Fibroblast of gingiva (primary cell): ENCODE data around the gene C11orf98.
"Not testable (repeated sequence)": the region's sequence is repeated elsewhere in the genome, so short reads cannot be mapped to it uniquely, and the experiment has no call there.

Experiments
- DNase-seq: peaks from one replicate; pipeline ENCODE4 v3.0.0-alpha.2; 2011; ENCODE audit warnings: low read depth

Gene C11orf98

DNA sequence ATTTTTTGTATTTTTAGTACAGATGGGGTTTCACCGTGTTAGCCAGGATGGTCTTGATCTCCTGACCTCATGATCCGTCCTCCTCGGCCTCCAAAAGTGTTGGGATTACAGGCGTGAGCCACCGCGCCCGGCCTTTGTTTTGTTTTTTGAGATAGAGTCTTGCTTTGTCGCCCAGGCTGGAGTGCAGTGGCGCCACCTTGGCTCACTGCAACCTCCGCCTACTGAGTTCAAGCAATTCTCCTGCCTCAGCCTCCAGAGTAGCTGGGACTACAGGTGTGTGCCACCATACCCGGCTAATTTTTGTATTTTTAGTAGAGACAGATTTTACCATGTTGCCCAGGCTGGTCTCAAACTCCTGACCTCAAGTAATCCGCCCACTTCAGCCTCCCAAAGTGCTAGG lies 14.7 kb downstream of the C11orf98 start:
- not testable (repeated sequence) for DNase-seq

- no peak for DNase-seq
These were observed 15.5 kb downstream of the C11orf98 start for GRCh38 chr11:62649486-62649885.

DNA sequence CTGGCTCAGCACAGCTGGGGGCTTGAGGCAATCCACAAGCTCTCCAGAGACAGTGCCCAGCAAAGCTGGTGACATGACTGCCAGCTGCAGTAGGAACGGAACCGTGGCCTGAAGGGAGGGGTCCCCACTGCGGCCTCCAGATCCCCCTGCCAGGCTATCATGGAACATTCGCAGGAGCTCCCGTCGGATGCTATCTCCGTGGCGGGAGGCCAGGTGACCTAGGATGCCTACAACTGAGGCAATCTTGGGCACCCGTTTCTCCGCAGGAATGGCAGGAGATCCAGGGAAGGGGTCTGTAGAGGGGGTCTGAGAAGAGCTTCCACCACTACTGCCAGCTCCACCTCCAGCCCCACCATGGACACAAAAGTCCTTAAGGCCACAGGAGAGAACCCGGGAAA lies 16.0 kb downstream of the C11orf98 start:
- DNase-seq, result no peak

- DNase-seq, result no peak
These were observed 16.6 kb downstream of the C11orf98 start for GRCh38 chr11:62648185-62648966.

GRCh38 chr11:62647609-62648005 lies 17.4 kb downstream of the C11orf98 start:
- DNase-seq, result no peak

GRCh38 chr11:62646825-62647608 lies 18.0 kb downstream of the C11orf98 start:
- no peak for DNase-seq

DNA sequence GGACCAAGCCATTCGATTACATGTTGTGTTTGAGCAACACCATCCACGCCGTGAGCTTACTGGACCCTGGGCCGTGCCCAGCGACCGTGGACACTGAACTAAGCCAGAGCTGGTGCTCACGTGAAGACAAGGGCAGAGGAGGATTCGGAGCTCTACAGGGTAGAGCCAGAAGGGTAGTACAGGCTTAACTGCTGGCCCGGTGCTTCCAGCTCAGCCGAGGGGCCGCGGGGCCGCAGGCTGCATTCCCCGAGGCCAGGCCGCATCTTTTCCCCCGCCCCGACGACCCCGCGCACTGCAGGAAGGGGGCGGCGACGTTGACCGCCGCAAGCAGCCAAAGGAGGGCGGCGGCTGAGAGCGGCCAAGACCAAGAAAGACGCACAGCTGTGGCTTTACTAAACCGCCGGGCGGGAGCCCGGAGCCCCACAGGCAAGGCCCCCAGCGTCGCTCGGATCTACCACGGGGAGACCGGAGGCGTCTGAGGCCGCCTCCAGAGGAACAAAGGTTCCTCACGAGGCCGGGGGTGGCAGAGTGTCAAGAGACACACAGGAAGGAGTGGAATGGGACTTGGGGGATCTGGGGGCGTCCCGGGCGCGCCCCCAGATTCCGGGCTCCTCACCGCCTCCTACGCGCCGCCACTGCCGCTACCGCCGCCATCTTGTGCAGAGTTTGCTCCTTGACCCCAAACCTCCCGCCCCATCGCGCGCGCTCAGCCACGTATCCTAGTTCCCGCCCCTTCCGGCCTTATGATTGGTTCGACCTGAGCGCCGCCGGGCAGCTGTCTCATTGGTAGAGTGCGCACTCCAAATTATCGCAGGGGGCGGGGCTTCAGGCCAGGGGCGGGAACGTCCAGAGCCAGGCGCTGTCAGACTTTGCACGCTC lies 18.8 kb downstream of the C11orf98 start, which contains the start of gene GANAB:
GANAB (minus strand) TSS at position 668 of the 879 bp plus-strand sequence; CDS start at position 654, 14 bp downstream.
- DNase-seq, result peak; percentile 97

DNA sequence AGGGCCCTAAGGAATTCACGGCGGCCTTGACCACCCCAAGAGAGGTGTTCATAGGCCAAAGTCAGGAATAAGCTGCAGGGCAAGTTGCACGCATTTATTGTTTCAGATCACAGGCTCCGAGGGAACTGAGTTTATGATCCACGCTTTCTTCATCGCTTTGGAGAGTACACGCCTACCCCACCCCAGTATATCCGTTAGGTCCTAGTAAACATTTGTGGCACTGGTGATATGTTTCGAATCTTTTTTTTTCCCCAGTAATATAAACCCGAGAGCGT lies 19.4 kb downstream of the C11orf98 start:
- no peak for DNase-seq

GRCh38 chr11:62644220-62644619 lies 20.8 kb downstream of the C11orf98 start:
- DNase-seq, result no peak

GRCh38 chr11:62632492-62632891 lies 32.5 kb downstream of the C11orf98 start:
- no peak for DNase-seq

DNA sequence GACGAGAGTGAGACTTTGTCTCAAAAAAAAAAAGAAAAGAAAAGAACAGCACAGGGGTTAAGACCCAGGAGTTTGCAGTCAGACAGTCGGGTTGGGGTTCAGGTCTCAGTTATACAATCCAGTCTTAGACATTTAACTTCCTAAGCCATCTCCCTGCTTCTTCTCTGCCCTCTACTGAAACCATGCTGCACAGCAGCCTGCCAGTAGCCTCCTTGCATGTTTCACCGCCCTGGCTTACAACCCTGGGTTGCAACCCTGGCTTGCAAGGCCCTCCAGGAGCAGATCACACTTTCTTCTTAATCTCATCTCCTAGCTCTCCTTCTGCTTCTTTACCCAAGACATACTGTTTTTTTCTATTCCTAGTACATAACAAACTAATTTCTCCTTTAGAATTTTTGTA lies 37.3 kb downstream of the C11orf98 start:
- DNase-seq, result no peak

- no peak for DNase-seq
These were observed 42.4 kb downstream of the C11orf98 start for GRCh38 chr11:62622476-62623089.

GRCh38 chr11:62621567-62622470 lies 43.2 kb downstream of the C11orf98 start, which contains the start of gene B3GAT3:
Gene B3GAT3, minus strand, starts transcription at chr11:62621986. Its CDS starts 39 bp downstream, at chr11:62621947.
- DNase-seq, result peak; percentile 99

GRCh38 chr11:62621027-62621566 lies 43.9 kb downstream of the C11orf98 start:
- no peak for DNase-seq

DNA sequence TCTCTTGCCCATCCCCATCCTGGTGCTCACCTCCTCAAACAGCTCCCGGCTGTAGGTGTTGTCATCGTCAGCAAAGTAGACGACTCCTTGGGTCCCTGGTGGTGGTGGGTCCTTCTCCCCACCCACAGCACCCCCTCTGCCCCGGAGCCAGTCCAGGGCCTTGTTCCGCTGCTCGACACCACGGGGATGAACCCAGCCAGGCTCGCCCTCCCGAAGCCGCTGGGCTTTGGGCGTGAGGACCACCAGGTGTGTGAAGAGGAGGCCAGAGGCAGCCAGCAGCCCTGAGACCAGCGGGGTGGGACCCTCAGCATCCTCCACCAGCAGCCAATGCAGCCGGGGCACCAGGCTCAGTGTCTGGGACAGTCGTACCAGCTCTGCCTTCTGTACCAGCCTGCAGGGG lies 48.1 kb downstream of the C11orf98 start:
- not testable (repeated sequence) for DNase-seq

DNA sequence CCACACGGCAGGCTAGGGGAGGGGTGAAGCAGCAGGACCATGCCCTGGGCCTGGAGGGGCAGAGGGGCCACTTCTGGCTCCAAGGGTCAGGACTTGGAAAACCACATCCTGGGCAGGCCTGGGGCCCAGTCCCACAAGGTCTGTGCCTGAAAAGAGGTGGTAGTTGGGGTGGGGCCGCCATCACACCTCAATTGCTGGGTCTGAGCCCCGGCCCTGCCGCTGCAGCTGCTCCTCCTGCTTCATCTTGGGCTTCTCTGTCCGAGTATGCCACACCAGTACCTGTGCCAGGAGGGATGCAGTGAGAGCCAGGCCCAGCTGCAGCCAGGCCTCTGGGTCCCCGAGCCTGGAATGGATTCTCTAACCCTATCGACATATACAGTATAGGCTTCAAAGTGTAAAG lies 49.5 kb downstream of the C11orf98 start:
- DNase-seq, result no peak

DNA sequence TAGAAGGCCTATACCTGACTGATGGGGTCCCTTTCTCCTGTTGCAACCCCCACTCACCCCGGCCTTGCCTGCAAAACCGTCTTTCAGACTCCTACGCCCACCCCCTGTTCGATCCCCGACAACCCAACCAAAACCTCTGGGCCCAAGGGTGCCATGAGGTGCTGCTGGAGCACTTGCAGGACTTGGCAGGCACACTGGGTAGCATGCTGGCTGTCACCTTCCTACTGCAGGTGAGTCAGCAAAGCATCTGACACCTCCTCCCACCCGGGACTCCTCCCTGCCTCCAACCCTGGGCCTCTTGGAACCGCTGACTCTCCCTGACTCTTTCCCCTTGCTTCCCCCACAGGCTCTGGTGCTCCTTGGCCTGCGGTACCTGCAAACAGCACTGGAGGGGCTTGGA lies 50.7 kb downstream of the C11orf98 start:
- no peak for DNase-seq

DNA sequence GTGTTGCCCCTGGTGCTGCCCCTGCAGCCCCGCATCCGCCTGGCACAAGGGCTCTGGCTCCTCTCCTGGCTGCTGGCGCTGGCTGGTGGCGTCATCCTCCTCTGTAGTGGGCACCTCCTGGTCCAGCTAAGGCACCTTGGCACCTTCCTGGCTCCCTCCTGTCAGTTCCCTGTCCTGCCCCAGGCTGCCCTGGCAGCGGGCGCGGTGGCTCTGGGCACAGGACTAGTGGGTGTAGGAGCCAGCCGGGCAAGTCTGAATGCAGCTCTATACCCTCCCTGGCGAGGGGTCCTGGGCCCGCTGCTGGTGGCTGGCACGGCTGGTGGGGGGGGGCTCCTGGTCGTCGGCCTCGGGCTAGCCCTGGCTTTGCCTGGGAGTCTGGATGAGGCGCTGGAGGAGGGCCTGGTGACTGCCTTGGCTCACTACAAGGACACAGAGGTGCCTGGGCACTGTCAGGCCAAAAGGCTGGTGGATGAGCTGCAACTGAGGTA lies 51.7 kb downstream of the C11orf98 start:
- no peak for DNase-seq
